K562 (cell line): ENCODE results near the gene KIF5A. TPM values are rescaled to one million over a fixed set of nuclear protein-coding genes. Genes with fewer than 3 reads are reported as not detected.

Source experiments
- CHD1 ChIP-seq: fragments of 200-600 bp; sonication (generic); IDR thresholded peaks from one replicate; pipeline ENCODE4 v1.6.1; 2012; ENCODE audit warnings: mild to moderate bottlenecking, moderate library complexity, low read length, inconsistent platforms
- DIDO1 ChIP-seq: fragments of 450-650 bp; IDR thresholded peaks from 2 replicates; pipeline ENCODE4 v1.6.1; 2016; ENCODE audit warnings: low read depth, missing biosample characterization, missing genetic modification characterization
- HDAC6 ChIP-seq: IDR thresholded peaks from 2 replicates; pipeline ENCODE4 v1.6.1; 2012; ENCODE audit warnings: low read depth, mild to moderate bottlenecking, control low read depth, inconsistent platforms, low read length, moderate library complexity
- MAZ ChIP-seq, 2 experiments: fragments of 450-650 bp in 1 of 2; sonication (generic) in 1 of 2; formaldehyde crosslinking; IDR thresholded peaks in 1 of 2; conservative IDR thresholded peaks in 1 of 2; 2 replicates each; pipeline versions ENCODE4 v1.4.0 to v1.5.0; 2020; ENCODE audit warnings: mild to moderate bottlenecking in 1 of 2, missing genetic modification reagents in 1 of 2
- NBN ChIP-seq: fragments of 450-650 bp; IDR thresholded peaks from 2 replicates; pipeline ENCODE4 v1.6.1; 2016; ENCODE audit warnings: low read depth, mild to moderate bottlenecking
- ZNF263 ChIP-seq: sonication (generic); formaldehyde crosslinking; IDR thresholded peaks from 2 replicates; pipeline ENCODE4 v1.8.0; 2022; ENCODE audit warnings: mild to moderate bottlenecking, missing genetic modification reagents, borderline replicate concordance
- polyA plus RNA-seq, 8 experiments: library from polyadenylated mRNA; depleted of rRNA in 4 of 8; stranded (reverse) in 5 of 8; unstranded in 3 of 8; fragments of >200 nt; fragmentation: Nextera tagmentation in 2 of 8; fragmentation: Illumina TruSeq in 1 of 8; extraction: Ambion mirVana in 2 of 8; extraction: Trizol in 1 of 8; gene quantifications; 2 replicates each; pipeline versions ENCODE4 v1.2.1 to v1.2.3, GENCODE V29; 2011 to 2014; ENCODE audit warnings: inconsistent platforms in 1 of 8, missing spikeins in 1 of 8
- total RNA-seq, 7 experiments: library from RNA; depleted of rRNA in 6 of 7; stranded (reverse); fragments of >200 nt in 6 of 7; fragmentation: Illumina TruSeq in 2 of 7; extraction: Trizol in 2 of 7; gene quantifications; 2 replicates each; pipeline versions ENCODE4 v1.2.1 to v1.2.3, GENCODE V29; 2011 to 2021; ENCODE audit warnings: low replicate concordance in 1 of 7
- TF ChIP-seq, protein P1 (sequence below): sonication (generic); formaldehyde crosslinking; IDR thresholded peaks from 2 replicates; pipeline ENCODE4 v1.8.0; 2023; ENCODE audit warnings: missing genetic modification reagents, mild to moderate bottlenecking, borderline replicate concordance
- TF ChIP-seq, protein P2 (sequence below): fragments of 200-800 bp; sonication (Bioruptor generic); IDR thresholded peaks from 2 replicates; pipeline ENCODE4 v1.6.1; 2017; ENCODE audit warnings: missing genetic modification characterization, missing compliant biosample characterization
- TF ChIP-seq, protein P3 (sequence below): fragments of 450-650 bp; conservative IDR thresholded peaks from 2 replicates; pipeline ENCODE4 v1.6.1; 2016; ENCODE audit warnings: missing genetic modification characterization, low read depth, mild to moderate bottlenecking, control low read depth, missing compliant biosample characterization
- TF ChIP-seq, protein P4 (sequence below): sonication (generic); formaldehyde crosslinking; IDR thresholded peaks from 2 replicates; pipeline ENCODE4 v1.8.0; 2022; ENCODE audit warnings: mild to moderate bottlenecking, missing genetic modification reagents
- TF ChIP-seq, protein P5 (sequence below): fragments of 250-450 bp; sonication (Bioruptor Pico); IDR thresholded peaks from 2 replicates; pipeline ENCODE4 v1.6.1; 2021; ENCODE audit warnings: mild to moderate bottlenecking

The KIF5A gene
- total and polyA plus RNA-seq, 9 of the 15 experiments (the other 6 are each of a cell fraction or from before 2014, with no cell fraction given), result 3.4 to 17.7 (median 8.0) TPM

DNA sequence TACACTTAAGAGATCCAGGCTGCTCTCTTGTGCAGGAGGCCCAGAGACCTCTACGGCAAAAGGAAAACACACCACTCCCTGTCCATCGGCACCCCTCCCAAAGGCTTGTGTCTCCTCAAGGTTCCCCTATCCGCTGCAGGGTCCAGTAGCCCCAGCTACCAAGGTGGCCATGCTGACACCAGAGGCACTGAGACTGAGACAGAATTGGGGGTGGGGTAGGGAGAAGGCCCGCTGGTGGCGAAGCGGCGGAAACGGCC is 30.1 kb upstream of the KIF5A start (continued):
- TF ChIP-seq, protein P1, sequence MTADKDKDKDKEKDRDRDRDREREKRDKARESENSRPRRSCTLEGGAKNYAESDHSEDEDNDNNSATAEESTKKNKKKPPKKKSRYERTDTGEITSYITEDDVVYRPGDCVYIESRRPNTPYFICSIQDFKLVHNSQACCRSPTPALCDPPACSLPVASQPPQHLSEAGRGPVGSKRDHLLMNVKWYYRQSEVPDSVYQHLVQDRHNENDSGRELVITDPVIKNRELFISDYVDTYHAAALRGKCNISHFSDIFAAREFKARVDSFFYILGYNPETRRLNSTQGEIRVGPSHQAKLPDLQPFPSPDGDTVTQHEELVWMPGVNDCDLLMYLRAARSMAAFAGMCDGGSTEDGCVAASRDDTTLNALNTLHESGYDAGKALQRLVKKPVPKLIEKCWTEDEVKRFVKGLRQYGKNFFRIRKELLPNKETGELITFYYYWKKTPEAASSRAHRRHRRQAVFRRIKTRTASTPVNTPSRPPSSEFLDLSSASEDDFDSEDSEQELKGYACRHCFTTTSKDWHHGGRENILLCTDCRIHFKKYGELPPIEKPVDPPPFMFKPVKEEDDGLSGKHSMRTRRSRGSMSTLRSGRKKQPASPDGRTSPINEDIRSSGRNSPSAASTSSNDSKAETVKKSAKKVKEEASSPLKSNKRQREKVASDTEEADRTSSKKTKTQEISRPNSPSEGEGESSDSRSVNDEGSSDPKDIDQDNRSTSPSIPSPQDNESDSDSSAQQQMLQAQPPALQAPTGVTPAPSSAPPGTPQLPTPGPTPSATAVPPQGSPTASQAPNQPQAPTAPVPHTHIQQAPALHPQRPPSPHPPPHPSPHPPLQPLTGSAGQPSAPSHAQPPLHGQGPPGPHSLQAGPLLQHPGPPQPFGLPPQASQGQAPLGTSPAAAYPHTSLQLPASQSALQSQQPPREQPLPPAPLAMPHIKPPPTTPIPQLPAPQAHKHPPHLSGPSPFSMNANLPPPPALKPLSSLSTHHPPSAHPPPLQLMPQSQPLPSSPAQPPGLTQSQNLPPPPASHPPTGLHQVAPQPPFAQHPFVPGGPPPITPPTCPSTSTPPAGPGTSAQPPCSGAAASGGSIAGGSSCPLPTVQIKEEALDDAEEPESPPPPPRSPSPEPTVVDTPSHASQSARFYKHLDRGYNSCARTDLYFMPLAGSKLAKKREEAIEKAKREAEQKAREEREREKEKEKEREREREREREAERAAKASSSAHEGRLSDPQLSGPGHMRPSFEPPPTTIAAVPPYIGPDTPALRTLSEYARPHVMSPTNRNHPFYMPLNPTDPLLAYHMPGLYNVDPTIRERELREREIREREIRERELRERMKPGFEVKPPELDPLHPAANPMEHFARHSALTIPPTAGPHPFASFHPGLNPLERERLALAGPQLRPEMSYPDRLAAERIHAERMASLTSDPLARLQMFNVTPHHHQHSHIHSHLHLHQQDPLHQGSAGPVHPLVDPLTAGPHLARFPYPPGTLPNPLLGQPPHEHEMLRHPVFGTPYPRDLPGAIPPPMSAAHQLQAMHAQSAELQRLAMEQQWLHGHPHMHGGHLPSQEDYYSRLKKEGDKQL (CRISPR knock-in tag), result no peak
- TF ChIP-seq NBN (no peak), CHD1 (peak; percentile 84), ZNF263 (CRISPR knock-in tag) (no peak; the same call in 1 of the 2 replicates), DIDO1 (no peak), MAZ (CRISPR knock-in tag; conservative IDR thresholded peaks at IDR 0.05 in 1 of 2, IDR thresholded peaks at IDR 0.05 in 1 of 2) (0 out of 4 replicates have a peak, but pooled peaks of 1 of the 2 experiments have one; percentile 33), HDAC6 (no peak)
- TF ChIP-seq, protein P2, sequence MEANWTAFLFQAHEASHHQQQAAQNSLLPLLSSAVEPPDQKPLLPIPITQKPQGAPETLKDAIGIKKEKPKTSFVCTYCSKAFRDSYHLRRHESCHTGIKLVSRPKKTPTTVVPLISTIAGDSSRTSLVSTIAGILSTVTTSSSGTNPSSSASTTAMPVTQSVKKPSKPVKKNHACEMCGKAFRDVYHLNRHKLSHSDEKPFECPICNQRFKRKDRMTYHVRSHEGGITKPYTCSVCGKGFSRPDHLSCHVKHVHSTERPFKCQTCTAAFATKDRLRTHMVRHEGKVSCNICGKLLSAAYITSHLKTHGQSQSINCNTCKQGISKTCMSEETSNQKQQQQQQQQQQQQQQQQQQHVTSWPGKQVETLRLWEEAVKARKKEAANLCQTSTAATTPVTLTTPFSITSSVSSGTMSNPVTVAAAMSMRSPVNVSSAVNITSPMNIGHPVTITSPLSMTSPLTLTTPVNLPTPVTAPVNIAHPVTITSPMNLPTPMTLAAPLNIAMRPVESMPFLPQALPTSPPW, result no peak
- TF ChIP-seq, protein P3, sequence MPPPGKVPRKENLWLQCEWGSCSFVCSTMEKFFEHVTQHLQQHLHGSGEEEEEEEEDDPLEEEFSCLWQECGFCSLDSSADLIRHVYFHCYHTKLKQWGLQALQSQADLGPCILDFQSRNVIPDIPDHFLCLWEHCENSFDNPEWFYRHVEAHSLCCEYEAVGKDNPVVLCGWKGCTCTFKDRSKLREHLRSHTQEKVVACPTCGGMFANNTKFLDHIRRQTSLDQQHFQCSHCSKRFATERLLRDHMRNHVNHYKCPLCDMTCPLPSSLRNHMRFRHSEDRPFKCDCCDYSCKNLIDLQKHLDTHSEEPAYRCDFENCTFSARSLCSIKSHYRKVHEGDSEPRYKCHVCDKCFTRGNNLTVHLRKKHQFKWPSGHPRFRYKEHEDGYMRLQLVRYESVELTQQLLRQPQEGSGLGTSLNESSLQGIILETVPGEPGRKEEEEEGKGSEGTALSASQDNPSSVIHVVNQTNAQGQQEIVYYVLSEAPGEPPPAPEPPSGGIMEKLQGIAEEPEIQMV, result no peak
- TF ChIP-seq, protein P4, sequence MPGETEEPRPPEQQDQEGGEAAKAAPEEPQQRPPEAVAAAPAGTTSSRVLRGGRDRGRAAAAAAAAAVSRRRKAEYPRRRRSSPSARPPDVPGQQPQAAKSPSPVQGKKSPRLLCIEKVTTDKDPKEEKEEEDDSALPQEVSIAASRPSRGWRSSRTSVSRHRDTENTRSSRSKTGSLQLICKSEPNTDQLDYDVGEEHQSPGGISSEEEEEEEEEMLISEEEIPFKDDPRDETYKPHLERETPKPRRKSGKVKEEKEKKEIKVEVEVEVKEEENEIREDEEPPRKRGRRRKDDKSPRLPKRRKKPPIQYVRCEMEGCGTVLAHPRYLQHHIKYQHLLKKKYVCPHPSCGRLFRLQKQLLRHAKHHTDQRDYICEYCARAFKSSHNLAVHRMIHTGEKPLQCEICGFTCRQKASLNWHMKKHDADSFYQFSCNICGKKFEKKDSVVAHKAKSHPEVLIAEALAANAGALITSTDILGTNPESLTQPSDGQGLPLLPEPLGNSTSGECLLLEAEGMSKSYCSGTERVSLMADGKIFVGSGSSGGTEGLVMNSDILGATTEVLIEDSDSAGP (CRISPR knock-in tag), result no peak
- TF ChIP-seq, protein P5, sequence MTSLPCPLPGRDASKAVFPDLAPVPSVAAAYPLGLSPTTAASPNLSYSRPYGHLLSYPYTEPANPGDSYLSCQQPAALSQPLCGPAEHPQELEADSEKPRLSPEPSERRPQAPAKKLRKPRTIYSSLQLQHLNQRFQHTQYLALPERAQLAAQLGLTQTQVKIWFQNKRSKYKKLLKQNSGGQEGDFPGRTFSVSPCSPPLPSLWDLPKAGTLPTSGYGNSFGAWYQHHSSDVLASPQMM, result no peak
